Left renal cortex interstitium (tissue), 4 donors: ENCODE data around the gene ZNF19. TPM values are rescaled to one million over a fixed set of nuclear protein-coding genes. Genes with fewer than 3 reads are reported as not detected.

Experiments
- polyA plus RNA-seq, 4 donors: library from polyadenylated mRNA; unstranded; fragments of 120-200 nt; gene quantifications; one replicate each; pipeline ENCODE4 v1.2.1, GENCODE V29; 2013; ENCODE audit not compliant: insufficient read length in 4 of 4

Gene ZNF19
- polyA plus RNA-seq, 4 donors: 11.8 to 19.6 (median 13.4) TPM

Other genes with a start within 250 kb of the ZNF19 start
- 10 to 100 TPM; 40.4 to 69.9 (median 52.3) TPM for gene CMTR2, start 199.9 kb downstream of the ZNF19 start, polyA plus RNA-seq
- 1 to 10 TPM in 1 of 4 donors, under 1 TPM in 3; 0.69 to 1.1 (median 0.85) TPM for gene CALB2, start 130.6 kb downstream of the ZNF19 start, polyA plus RNA-seq
- gene TLE7, start 47.3 kb downstream of the ZNF19 start, polyA plus RNA-seq: not detected
- gene ZNF23, start 27.1 kb downstream of the ZNF19 start, polyA plus RNA-seq: 10 to 100 TPM; 13.2 to 20.2 (median 16.8) TPM
- gene CHST4, start 37.1 kb upstream of the ZNF19 start, polyA plus RNA-seq: under 1 TPM; 0.27 to 0.55 (median 0.31) TPM
- under 1 TPM; 0.06 to 0.20 (median 0.09) TPM for gene TAT, start 87.8 kb upstream of the ZNF19 start, polyA plus RNA-seq
- gene MARVELD3, start 136.9 kb upstream of the ZNF19 start, polyA plus RNA-seq: 10 to 100 TPM; 11.9 to 18.0 (median 15.0) TPM
- gene PHLPP2, start 235.4 kb upstream of the ZNF19 start, polyA plus RNA-seq: 10 to 100 TPM in 2 of 4 donors, 1 to 10 TPM in 2; 7.6 to 11.6 (median 9.5) TPM